OCI-M2 (cell line): Measurements from ENCODE around the gene PPIH.
A peak's percentile ranks its signal among the peaks of the same experiment; 100 is the strongest.
"Not testable (repeated sequence)": the region's sequence is repeated elsewhere in the genome, so short reads cannot be mapped to it uniquely, and the experiment has no call there.

Experiments used
- DNase-seq: peaks from one replicate; lab custom pipeline; 2025; ENCODE audit not compliant: unreplicated experiment; lab: John Stamatoyannopoulos, UW

Gene PPIH

GRCh38 chr1:42681741-42682483 lies 23.7 kb downstream of the PPIH start, which contains the start of gene YBX1:
TSS of gene YBX1 (plus strand) at chr1:42682418. CDS start at chr1:42682566, 148 bp downstream.
- peak; percentile 97 for DNase-seq

DNA sequence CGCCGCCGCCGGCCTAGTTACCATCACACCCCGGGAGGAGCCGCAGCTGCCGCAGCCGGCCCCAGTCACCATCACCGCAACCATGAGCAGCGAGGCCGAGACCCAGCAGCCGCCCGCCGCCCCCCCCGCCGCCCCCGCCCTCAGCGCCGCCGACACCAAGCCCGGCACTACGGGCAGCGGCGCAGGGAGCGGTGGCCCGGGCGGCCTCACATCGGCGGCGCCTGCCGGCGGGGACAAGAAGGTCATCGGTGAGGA lies 24.2 kb downstream of the PPIH start:
- DNase-seq: not testable (repeated sequence)

DNA sequence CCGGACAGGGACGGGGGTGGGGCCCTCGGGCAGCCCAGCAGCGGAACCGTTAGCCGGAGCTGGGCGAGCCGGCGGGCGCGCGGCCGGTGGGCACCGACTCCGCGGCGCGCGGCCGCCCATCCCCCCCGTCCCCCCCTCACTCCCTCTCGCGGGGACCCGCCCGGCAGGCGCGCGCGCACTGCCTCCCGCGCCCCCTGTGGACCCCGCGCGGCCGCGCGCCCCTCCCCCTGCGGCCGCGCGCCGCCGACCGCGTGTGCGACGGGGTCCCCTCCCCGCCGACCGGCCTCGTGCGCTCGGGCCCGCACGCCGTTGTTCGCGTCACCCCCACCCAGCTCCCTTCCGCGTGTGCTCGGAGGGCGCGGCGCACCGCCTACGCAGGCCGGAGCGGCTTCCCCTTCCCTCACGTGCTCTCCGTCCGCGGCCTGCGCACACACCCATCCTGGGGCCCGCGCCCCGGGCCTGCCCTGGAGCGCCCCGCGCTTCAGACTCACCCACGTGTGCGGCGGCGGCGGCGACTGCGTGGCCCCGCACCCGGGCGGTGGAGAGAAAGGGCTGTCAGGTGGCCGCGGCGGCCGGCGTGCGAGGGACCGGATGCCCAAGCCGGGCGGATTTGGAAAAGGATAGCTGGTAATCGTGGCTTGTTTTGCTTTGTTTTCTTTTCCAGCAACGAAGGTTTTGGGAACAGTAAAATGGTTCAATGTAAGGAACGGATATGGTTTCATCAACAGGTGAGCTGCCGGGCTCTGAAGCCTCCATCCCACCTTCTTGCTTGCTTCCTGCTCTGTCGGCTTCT lies 24.7 kb downstream of the PPIH start:
- DNase-seq: no peak

- DNase-seq: no peak
These were observed 25.9 kb downstream of the PPIH start for GRCh38 chr1:42684139-42684538.

DNA sequence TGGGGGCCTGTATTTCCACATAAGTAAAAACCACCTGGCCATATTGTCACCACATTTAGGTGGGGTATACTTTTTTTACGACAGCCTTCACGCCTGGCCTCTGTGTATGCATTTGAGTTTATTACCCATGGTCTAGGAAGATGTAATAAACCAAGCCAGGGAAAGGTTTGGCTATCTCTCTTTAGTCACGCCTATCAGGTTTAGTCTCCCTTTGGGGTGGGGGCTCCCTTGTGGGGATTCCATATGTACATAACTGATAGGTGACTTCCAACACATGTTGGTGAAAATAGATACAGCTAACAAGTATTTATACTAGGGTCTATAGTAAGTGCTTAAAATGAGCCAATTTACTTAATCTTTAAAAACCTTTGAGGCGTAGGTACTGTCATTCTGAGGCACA lies 28.2 kb downstream of the PPIH start:
- no peak for DNase-seq

DNA sequence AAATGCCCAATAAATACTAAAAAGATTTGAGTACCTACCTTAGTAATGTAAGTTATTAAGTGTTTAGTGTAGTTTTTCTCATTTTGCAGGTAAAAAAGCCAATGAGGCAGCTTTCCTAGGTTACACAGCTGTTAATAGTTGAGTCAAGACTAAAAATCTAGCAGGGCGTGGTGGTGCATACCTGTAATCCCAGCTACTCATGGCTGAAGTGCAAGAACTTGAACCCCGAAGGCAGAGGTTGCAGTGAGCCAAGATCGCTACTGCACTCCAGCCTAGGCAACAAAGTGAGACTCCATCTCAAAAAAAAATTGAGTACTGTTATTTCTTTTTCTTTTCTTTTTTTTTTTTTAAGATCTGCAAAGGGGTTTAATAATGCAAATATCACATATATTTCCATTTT lies 31.7 kb downstream of the PPIH start:
- DNase-seq: no peak

GRCh38 chr1:42690477-42691156 lies 32.4 kb downstream of the PPIH start:
- DNase-seq: no peak

- no peak for DNase-seq
These were observed 32.9 kb downstream of the PPIH start for GRCh38 chr1:42691157-42691498.

DNA sequence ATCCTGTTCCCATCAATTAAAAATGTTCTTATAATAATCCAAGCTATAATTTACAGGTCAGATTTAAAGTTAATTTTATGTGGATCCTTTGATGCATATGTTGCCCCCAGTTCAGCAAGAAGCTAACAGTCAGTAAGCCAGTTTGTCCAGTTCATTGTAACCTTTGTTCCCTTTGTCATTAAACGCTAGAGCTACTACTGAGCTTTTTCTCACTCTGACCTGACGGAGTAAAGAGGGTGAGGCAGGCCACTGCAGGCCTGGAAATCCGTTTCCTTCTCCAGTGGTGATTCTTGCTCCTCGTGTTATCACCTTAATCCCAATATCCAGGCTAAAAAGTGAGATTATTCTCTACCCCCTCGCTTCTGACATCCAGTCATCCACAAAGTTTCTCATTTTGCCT lies 34.2 kb downstream of the PPIH start:
- DNase-seq: no peak

GRCh38 chr1:42692911-42693310 lies 34.7 kb downstream of the PPIH start:
- DNase-seq: no peak

DNA sequence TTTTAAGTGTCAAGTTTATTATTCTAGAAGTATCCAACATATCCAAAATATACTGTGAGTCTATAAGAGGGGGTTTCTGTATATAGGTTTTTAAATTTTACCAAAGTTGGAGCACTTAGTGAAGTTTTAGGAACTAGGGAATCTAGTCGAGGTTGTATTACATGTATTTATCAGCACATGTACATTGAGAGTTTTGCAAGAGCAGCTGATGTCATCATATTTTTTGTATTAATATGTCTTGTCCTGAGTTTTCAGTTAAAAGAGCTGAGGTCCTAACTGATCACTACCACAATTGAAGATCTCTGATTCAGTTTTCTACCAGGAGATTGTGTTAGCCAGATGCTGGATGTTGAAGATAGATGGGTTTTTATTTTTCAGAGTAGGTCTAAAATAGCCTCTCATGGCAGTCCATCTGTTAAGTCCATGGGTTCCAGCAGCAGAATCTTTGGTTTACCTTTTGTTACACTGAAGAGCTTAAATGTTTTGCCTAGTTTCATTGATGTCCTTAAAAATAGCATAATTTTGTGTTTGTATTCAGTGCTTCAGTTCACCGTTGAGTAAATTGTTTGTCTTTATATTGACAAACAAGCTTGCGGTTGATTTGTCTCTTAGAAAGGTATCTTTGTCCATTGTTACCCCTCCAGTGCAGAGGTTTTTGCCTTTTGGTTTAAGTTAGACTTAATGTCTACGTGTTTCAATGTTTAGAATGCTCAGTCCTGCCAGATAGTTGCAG lies 40.0 kb downstream of the PPIH start:
- no peak for DNase-seq

- DNase-seq: no peak
These were observed 41.8 kb downstream of the PPIH start for GRCh38 chr1:42700006-42700405.

GRCh38 chr1:42703888-42704464 lies 45.8 kb downstream of the PPIH start:
- no peak for DNase-seq

- DNase-seq: not testable (repeated sequence)
These were observed 54.6 kb downstream of the PPIH start for GRCh38 chr1:42712808-42713207.

DNA sequence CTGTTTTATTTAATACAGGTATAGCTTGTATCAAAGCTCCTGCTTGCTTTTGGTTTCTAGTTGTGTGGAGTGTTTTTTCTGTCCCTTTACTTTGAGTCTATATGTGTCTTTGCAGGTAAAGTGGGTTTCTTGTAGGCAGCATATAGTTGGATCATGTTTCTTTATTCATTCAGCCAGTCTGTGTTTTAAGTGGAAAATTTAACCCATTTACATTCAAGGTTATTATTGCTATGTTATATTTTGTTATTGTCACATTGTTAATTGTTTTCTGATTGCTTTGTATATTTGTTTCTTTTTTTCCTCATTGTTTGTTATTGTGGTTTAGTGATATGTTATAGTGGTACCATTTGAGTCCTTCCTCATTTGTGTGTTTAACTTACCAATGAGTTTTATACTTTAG lies 55.1 kb downstream of the PPIH start:
- no peak for DNase-seq

DNA sequence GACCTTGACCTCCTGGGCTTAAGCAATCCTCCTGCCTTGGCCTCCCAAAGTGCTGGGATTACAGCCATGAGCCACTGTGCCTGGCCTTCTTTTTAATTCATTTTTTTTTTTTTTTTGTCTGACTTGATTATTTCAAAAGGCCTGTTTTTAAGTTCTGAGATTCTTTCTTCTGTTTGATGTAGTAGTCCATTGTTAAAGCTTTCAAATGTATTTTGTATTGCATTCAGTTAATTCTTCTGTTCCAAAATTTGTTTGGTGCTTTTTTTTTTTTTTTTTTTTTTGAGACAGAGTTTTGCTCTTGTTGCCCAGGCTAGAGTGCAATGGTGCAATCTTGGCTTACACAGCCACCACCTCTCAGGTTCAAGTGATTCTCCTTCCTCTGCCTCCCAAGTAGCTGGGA lies 56.2 kb downstream of the PPIH start:
- DNase-seq: not testable (repeated sequence)

- DNase-seq: no peak
These were observed 62.6 kb downstream of the PPIH start for GRCh38 chr1:42720868-42721267.

DNA sequence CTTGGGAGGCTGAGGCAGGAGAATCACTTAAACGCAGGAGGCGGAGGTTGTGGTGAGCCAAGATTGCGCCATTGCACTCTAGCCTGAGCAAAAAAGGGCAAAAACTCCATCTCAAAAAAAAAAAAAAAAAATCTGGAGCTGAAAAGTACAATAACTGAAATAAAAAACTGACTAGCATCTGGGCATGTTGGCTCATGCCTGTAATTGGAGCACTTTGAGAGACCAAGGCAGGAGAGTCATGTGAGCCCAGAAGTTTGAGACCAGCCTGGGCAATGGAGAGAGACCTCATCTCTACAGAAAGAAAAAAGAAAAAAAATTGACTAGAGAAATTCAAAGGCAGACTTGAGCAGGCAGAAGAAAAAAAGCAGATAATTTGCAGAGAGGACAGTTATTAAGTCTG lies 63.7 kb downstream of the PPIH start:
- no peak for DNase-seq

DNA sequence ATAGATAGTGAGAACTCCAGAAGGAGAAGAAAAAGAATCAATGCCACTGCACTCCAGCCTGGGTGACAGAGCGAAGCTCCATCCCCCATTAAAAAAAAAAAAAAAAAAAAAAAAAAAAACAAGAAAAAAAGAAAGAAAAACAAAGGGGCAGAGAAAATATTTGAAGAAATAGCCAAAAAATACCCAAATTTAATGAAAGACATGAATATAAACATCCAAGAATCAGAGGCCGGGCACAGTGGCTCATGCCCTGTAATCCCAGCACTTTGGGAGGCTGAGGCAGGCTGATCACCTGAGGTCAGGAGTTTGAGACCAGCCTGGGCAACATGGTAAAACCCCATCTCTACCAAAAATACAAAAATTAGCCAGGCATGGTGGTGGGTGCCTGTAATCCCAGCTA lies 64.2 kb downstream of the PPIH start:
- not testable (repeated sequence) for DNase-seq

GRCh38 chr1:42723511-42723910 lies 65.3 kb downstream of the PPIH start:
- no peak for DNase-seq

DNA sequence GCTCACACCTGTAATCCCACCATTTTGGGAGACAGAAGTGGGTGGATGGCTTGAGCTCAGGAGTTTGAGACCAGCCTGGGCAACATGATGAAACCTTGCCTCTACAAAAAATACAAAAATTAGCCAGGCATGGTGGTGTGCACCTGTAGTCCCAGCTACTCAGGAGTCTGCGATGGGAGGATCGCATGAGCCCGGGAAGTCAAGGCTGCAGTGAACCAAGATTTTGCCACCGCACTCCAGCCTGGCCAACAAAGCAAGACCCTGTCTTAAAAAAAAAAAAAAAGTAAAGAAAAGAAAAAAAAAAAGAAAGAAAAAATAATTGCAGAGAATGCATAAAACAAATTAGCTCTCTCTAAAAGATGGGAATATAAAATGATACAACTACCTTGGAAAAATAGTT lies 67.6 kb downstream of the PPIH start:
- DNase-seq: not testable (repeated sequence)
